Neural cell (in vitro differentiated cells): Measurements from ENCODE around the gene SENP5. TPM values are rescaled to one million over a fixed set of nuclear protein-coding genes. Genes with fewer than 3 reads are reported as not detected.

Source experiments
- H2AFZ ChIP-seq: fragments of 200-600, 300-800 bp; sonication (generic), shearing (Covaris generic); 2 replicates; pipeline ENCODE4 v1.6.0; 2014; ENCODE audit warnings: low read depth, mild to moderate bottlenecking, antibody characterized with exemption, low read length, moderate library complexity
- H3F3A ChIP-seq: fragments of 200-600 bp; shearing (Covaris generic); 2 replicates; pipeline ENCODE4 v1.6.1; 2016; ENCODE audit warnings: mild to moderate bottlenecking, moderate library complexity, mixed read lengths, antibody characterized with exemption, low read length; ENCODE audit not compliant: insufficient read depth, poor library complexity, severe bottlenecking
- H3K27ac ChIP-seq: fragments of 200-600, 300-800 bp; sonication (generic), shearing (Covaris generic); 2 replicates; pipeline ENCODE4 v1.5.1; 2014; ENCODE audit warnings: mild to moderate bottlenecking, low read length, moderate library complexity
- H3K27me3 ChIP-seq: fragments of 300-800, 200-600 bp; sonication (generic), shearing (Covaris generic); 2 replicates; pipeline ENCODE4 v1.6.0; 2014; ENCODE audit warnings: mild to moderate bottlenecking, low read depth, low read length, moderate library complexity; ENCODE audit not compliant: insufficient read depth
- H3K36me3 ChIP-seq: fragments of 300-800, 200-600 bp; sonication (generic), shearing (Covaris generic); 2 replicates; pipeline ENCODE4 v1.5.1; 2014; ENCODE audit warnings: mild to moderate bottlenecking, antibody characterized with exemption, low read length, moderate library complexity; ENCODE audit not compliant: insufficient read depth
- H3K4me2 ChIP-seq: fragments of 300-800, 200-600 bp; sonication (generic), shearing (Covaris generic); 2 replicates; pipeline ENCODE4 v1.6.0; 2014; ENCODE audit warnings: mild to moderate bottlenecking, low read length
- H3K4me3 ChIP-seq: fragments of 300-800, 200-600 bp; sonication (generic), shearing (Covaris generic); 2 replicates; pipeline ENCODE4 v1.5.1; 2014; ENCODE audit warnings: mild to moderate bottlenecking, low read length, moderate library complexity
- H3K79me2 ChIP-seq: fragments of 200-600 bp; shearing (Covaris generic); replicated peaks from 2 replicates; pipeline ENCODE4 v1.6.0; 2014; ENCODE audit warnings: mild to moderate bottlenecking, low read length, moderate library complexity; ENCODE audit not compliant: insufficient read depth
- H3K9ac ChIP-seq: fragments of 300-800, 200-600 bp; sonication (generic), shearing (Covaris generic); 2 replicates; pipeline ENCODE4 v1.6.1; 2016; ENCODE audit warnings: mild to moderate bottlenecking, low read length, mixed read lengths
- H3K9me2 ChIP-seq: fragments of 200-600 bp; shearing (Covaris generic); 2 replicates; pipeline ENCODE4 v1.6.1; 2016; ENCODE audit warnings: mild to moderate bottlenecking, low read length, mixed read lengths; ENCODE audit not compliant: insufficient read depth
- H3K9me3 ChIP-seq: fragments of 200-600, 300-800 bp; sonication (generic), shearing (Covaris generic); 2 replicates; pipeline ENCODE4 v1.6.1; 2016; ENCODE audit warnings: mild to moderate bottlenecking, mixed run types, low read length, moderate library complexity, mixed read lengths
- H4K20me1 ChIP-seq: fragments of 200-600 bp; shearing (Covaris generic); 2 replicates; pipeline ENCODE4 v1.6.1; 2016; ENCODE audit warnings: mild to moderate bottlenecking, mixed run types; ENCODE audit not compliant: insufficient read depth
- CTCF ChIP-seq: fragments of 450-650 bp; IDR thresholded peaks from 2 replicates; pipeline ENCODE4 v1.5.1; 2014; ENCODE audit warnings: antibody characterized with exemption, mild to moderate bottlenecking, moderate library complexity; ENCODE audit not compliant: poor library complexity, severe bottlenecking
- EP300 ChIP-seq: fragments of 450-650 bp; conservative IDR thresholded peaks from 2 replicates; pipeline ENCODE4 v1.6.1; 2014; ENCODE audit warnings: antibody characterized with exemption, mild to moderate bottlenecking, moderate library complexity; ENCODE audit not compliant: poor library complexity, severe bottlenecking
- EZH2 ChIP-seq: fragments of 200-600, 300-800 bp; shearing (Covaris generic), sonication (generic); IDR thresholded peaks from 2 replicates; pipeline ENCODE4 v1.6.1; 2014; ENCODE audit warnings: antibody characterized with exemption, low read length, borderline replicate concordance, mild to moderate bottlenecking; ENCODE audit not compliant: insufficient read depth, poor library complexity, severe bottlenecking
- MXI1 ChIP-seq: fragments of 450-650 bp; conservative IDR thresholded peaks from 2 replicates; pipeline ENCODE4 v1.6.1; 2014; ENCODE audit warnings: antibody characterized with exemption, mild to moderate bottlenecking; ENCODE audit not compliant: poor library complexity, severe bottlenecking
- POLR2AphosphoS5 ChIP-seq: IDR thresholded peaks from 2 replicates; pipeline ENCODE4 v1.6.1; 2012
- RAD21 ChIP-seq: fragments of 450-650 bp; conservative IDR thresholded peaks from 2 replicates; pipeline ENCODE4 v1.6.1; 2014; ENCODE audit warnings: antibody characterized with exemption, mild to moderate bottlenecking, moderate library complexity
- REST ChIP-seq: IDR thresholded peaks from 2 replicates; pipeline ENCODE4 v1.6.1; 2012; ENCODE audit warnings: borderline replicate concordance
- SMC3 ChIP-seq: fragments of 450-650 bp; conservative IDR thresholded peaks from 2 replicates; pipeline ENCODE4 v1.6.1; 2014; ENCODE audit warnings: antibody characterized with exemption, mild to moderate bottlenecking, moderate library complexity; ENCODE audit not compliant: poor library complexity
- TAF1 ChIP-seq: IDR thresholded peaks from 2 replicates; pipeline ENCODE4 v1.6.1; 2012; ENCODE audit warnings: low read depth
- polyA plus RNA-seq: library from polyadenylated mRNA; depleted of rRNA; stranded (reverse); fragments of >200 nt; gene quantifications from 2 replicates; pipeline ENCODE4 v1.2.3, GENCODE V29; 2014

The SENP5 gene
- polyA plus RNA-seq, 1 donor from 2014 or later = 27.3 TPM

- H4K20me1 ChIP-seq = no peaks in the 10 kb centered on the region
- H3F3A ChIP-seq = no peaks in the 10 kb centered on the region
- H3K4me3 ChIP-seq = no peak overlapping the region
- no peak overlapping the region for H3K9ac ChIP-seq
- H3K9me3 ChIP-seq = peaks cover 4% of the 10 kb centered on the region
- H3K27me3 ChIP-seq = peaks cover 13% of the 10 kb centered on the region
- H3K4me2 ChIP-seq = no peak overlapping the region
- no peaks in the 10 kb centered on the region for H3K79me2 ChIP-seq
- no peak overlapping the region for H2AFZ ChIP-seq
- no peaks in the 10 kb centered on the region for H3K9me2 ChIP-seq
- no peak overlapping the region for H3K27ac ChIP-seq
- H3K36me3 ChIP-seq = no peaks in the 10 kb centered on the region
- TF ChIP-seq TAF1 = no peak
- TF ChIP-seq RAD21 = no peak
- TF ChIP-seq EP300 = no peak
- TF ChIP-seq CTCF = no peak
- no peak for TF ChIP-seq REST
- TF ChIP-seq EZH2 = no peak
- no peak for TF ChIP-seq SMC3
These were observed 107.6 kb downstream of the SENP5 start for GRCh38 chr3:196975349-196975748.

- Histone ChIP-seq H3K79me2 (no peaks in the 10 kb centered on the region), H3K9me2 (no peaks in the 10 kb centered on the region), H3K27me3 (no peaks in the 10 kb centered on the region), H3K9ac (no peak overlapping the region), H3K4me3 (no peak overlapping the region), H3K36me3 (no peaks in the 10 kb centered on the region), H3K9me3 (no peaks in the 10 kb centered on the region), H4K20me1 (no peaks in the 10 kb centered on the region), H3K27ac (no peak overlapping the region), H3F3A (no peaks in the 10 kb centered on the region), H3K4me2 (no peak overlapping the region), H2AFZ (no peak overlapping the region)
- TF ChIP-seq POLR2AphosphoS5 (no peak), RAD21 (no peak), REST (no peak), EZH2 (no peak), EP300 (no peak), SMC3 (no peak), TAF1 (no peak), CTCF (no peak), MXI1 (no peak)
These were observed 109.2 kb downstream of the SENP5 start for GRCh38 chr3:196976941-196977340.
